Neural crest cell (in vitro differentiated cells): ENCODE results near the gene SMCO3. TPM values are rescaled to one million over a fixed set of nuclear protein-coding genes. Genes with fewer than 3 reads are reported as not detected.
"Not testable (repeated sequence)": the region's sequence is repeated elsewhere in the genome, so short reads cannot be mapped to it uniquely, and the experiment has no call there.

Experiments
- DNase-seq: peaks from one replicate; pipeline ENCODE4 v3.0.0; 2021; ENCODE audit warnings: low read depth, mixed read lengths, low spot score
- H3K27ac Mint-ChIP-seq: one replicate; pipeline ENCODE4 v1.8.0; 2021; ENCODE audit warnings: mild to moderate bottlenecking, mixed read lengths; ENCODE audit not compliant: unreplicated experiment
- H3K27me3 Mint-ChIP-seq: 2 replicates; pipeline ENCODE4 v1.8.0; 2021; ENCODE audit warnings: low read depth, mild to moderate bottlenecking, mixed read lengths
- H3K36me3 Mint-ChIP-seq: 2 replicates; pipeline ENCODE4 v1.8.0; 2021; ENCODE audit warnings: low read depth, mild to moderate bottlenecking, mixed read lengths
- H3K4me1 Mint-ChIP-seq: 2 replicates; pipeline ENCODE4 v1.8.0; 2021; ENCODE audit warnings: mixed read lengths
- H3K4me3 Mint-ChIP-seq: one replicate; pipeline ENCODE4 v1.8.0; 2021; ENCODE audit warnings: mild to moderate bottlenecking, mixed read lengths
- H3K9me3 Mint-ChIP-seq: 2 replicates; pipeline ENCODE4 v1.8.0; 2021; ENCODE audit warnings: mixed read lengths
- total RNA-seq: library from RNA; stranded (reverse); gene quantifications from 2 replicates; pipeline ENCODE4 v1.2.1, GENCODE V29; 2021
- TF ChIP-seq, protein P1 (sequence below): fragments of 200-600 bp; sonication (generic); conservative IDR thresholded peaks from 2 replicates; pipeline ENCODE4 v1.5.0; 2021; ENCODE audit warnings: antibody characterized with exemption, mild to moderate bottlenecking

SMCO3 gene
- total RNA-seq, 1 donor from 2014 or later = not detected

DNA sequence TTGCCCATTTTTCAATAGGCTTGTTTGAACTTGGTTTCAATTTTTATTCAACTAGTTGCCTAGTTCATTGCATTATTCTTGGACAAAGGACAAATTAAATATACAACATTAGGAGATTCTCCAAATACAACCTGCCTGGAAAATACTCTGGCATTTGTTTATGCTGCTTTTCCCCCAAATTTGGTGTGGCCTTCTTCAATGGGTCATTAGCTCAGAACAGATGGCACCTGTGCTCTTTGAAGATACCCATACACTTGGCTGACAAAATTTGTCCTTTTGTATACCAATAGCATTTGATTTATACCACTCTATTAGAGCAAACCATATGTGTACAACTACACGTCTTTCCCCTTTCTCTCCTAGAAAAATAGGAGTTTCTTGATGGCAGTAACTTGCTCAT lies 46.4 kb downstream of the SMCO3 start:
- peaks cover 5% of the 10 kb centered on the region for H3K27me3 Mint-ChIP-seq
- H3K36me3 Mint-ChIP-seq = peaks cover 15% of the 10 kb centered on the region
- peak overlapping the region; percentile 99 for H3K4me3 Mint-ChIP-seq
- TF ChIP-seq, protein P1, sequence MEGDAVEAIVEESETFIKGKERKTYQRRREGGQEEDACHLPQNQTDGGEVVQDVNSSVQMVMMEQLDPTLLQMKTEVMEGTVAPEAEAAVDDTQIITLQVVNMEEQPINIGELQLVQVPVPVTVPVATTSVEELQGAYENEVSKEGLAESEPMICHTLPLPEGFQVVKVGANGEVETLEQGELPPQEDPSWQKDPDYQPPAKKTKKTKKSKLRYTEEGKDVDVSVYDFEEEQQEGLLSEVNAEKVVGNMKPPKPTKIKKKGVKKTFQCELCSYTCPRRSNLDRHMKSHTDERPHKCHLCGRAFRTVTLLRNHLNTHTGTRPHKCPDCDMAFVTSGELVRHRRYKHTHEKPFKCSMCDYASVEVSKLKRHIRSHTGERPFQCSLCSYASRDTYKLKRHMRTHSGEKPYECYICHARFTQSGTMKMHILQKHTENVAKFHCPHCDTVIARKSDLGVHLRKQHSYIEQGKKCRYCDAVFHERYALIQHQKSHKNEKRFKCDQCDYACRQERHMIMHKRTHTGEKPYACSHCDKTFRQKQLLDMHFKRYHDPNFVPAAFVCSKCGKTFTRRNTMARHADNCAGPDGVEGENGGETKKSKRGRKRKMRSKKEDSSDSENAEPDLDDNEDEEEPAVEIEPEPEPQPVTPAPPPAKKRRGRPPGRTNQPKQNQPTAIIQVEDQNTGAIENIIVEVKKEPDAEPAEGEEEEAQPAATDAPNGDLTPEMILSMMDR = no peak
- no peak for DNase-seq
- H3K4me1 Mint-ChIP-seq = peaks cover 41% of the 10 kb centered on the region
- peaks cover 6% of the 10 kb centered on the region for H3K9me3 Mint-ChIP-seq
- H3K27ac Mint-ChIP-seq = no peak overlapping the region

DNA sequence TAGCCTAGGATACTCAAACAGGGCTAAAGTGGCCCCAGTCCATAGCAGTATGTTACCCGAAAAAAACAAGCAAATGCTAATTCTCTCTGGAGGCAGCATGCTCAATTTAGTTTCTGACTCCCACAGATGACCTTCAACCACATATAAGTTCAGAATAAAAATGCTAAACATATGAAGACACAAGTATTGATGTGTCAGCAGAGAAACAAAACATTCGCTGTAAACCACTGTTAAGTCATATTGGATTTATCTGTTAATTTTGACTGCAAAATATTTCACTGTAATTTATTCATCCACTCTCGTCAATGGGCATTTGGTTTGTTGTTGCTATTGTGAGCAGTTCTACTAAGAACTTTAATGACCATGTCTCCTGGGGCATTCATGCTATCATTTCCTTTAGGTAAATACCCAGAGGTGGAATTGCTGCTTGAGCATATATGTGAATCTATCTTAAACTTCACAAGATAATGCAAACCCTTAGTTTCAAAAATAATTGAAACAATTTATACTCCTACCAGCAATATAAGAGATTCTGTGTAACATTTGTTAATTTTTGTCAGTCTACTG lies 47.2 kb downstream of the SMCO3 start:
- peaks cover 35% of the 10 kb centered on the region for H3K4me1 Mint-ChIP-seq
- TF ChIP-seq, protein P1 = no peak
- DNase-seq = no peak
- H3K9me3 Mint-ChIP-seq = peaks cover 6% of the 10 kb centered on the region
- peak overlapping the region; percentile 69 for H3K4me3 Mint-ChIP-seq
- H3K36me3 Mint-ChIP-seq = peaks cover 15% of the 10 kb centered on the region
- no peak overlapping the region for H3K27ac Mint-ChIP-seq
- peaks cover 5% of the 10 kb centered on the region for H3K27me3 Mint-ChIP-seq

DNA sequence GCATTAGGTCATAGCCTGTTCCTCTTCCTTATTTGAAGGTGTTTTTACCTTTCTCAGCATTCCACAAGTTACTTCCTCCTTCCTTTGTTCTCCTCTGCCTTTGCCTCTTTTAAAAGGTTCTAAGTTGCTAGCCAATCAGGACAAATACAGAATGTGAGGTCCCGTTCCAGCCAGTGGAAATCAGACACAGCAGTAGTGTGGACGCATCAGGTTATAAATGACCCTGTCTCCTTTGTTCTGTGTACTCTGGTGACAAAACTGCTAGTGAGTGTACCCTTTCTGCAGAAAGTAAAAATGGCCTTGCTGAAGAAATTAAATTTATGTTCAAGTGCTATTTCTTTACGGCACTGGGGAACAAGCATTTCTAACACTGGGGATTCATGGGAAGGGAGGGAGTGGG lies 48.0 kb downstream of the SMCO3 start:
- Mint-ChIP-seq H3K36me3 (peaks cover 15% of the 10 kb centered on the region), H3K4me1 (peaks cover 28% of the 10 kb centered on the region)
- H3K27me3 Mint-ChIP-seq, H3K27ac Mint-ChIP-seq, H3K9me3 Mint-ChIP-seq, H3K4me3 Mint-ChIP-seq, DNase-seq: not testable (repeated sequence)

DNA sequence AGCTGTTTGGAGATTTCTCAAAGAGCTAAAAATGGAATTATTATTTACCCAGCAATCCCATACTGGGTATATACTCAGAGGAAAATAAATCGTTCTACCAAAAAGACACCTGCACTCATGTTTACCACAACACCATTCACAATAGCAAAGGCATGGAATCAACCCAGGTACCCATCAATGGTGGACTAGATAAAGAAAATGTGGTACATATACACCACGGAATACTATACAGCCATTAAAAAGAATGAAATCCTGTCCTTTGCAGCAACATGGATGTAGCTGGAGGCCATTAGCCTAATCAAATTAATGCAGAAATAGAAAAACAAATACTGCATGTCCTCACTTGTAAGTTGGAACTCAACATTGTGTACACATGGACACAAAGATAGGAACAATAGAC lies 48.6 kb downstream of the SMCO3 start:
- H3K4me1 Mint-ChIP-seq = peaks cover 23% of the 10 kb centered on the region
- H3K27me3 Mint-ChIP-seq = no peaks in the 10 kb centered on the region
- TF ChIP-seq, protein P1 = no peak
- H3K27ac Mint-ChIP-seq = no peak overlapping the region
- peaks cover 6% of the 10 kb centered on the region for H3K9me3 Mint-ChIP-seq
- no peak overlapping the region for H3K4me3 Mint-ChIP-seq
- DNase-seq = no peak
- peaks cover 18% of the 10 kb centered on the region for H3K36me3 Mint-ChIP-seq

DNA sequence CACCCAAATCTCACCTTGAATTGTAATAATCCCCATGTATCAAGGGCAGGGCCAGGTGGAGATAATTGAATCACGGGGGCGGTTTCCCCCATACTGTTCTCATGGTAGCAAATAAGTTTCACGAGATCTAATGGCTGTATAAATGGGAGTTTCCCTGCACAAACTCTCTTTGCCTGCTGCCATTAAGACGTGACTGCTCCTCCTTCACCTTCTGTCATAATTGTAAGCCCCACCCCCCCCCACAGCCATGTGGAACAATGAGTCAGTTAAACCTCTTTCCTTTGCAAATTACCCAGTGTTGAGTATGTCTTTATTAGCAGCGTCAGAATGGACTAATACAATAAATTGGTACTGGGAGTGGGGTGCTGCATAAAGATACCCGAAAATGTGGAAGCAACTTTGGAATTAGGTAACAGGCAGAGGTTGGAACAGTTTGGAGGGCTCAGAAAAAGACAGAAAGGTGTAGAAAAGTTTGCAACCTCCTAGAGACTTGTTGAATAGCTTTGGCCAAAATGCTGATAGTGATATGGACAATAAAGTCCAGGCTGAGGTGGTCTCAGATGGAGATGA lies 54.2 kb downstream of the SMCO3 start:
- not testable (repeated sequence) for H3K4me1 Mint-ChIP-seq, H3K27me3 Mint-ChIP-seq, H3K9me3 Mint-ChIP-seq, H3K27ac Mint-ChIP-seq, H3K36me3 Mint-ChIP-seq, H3K4me3 Mint-ChIP-seq, DNase-seq

DNA sequence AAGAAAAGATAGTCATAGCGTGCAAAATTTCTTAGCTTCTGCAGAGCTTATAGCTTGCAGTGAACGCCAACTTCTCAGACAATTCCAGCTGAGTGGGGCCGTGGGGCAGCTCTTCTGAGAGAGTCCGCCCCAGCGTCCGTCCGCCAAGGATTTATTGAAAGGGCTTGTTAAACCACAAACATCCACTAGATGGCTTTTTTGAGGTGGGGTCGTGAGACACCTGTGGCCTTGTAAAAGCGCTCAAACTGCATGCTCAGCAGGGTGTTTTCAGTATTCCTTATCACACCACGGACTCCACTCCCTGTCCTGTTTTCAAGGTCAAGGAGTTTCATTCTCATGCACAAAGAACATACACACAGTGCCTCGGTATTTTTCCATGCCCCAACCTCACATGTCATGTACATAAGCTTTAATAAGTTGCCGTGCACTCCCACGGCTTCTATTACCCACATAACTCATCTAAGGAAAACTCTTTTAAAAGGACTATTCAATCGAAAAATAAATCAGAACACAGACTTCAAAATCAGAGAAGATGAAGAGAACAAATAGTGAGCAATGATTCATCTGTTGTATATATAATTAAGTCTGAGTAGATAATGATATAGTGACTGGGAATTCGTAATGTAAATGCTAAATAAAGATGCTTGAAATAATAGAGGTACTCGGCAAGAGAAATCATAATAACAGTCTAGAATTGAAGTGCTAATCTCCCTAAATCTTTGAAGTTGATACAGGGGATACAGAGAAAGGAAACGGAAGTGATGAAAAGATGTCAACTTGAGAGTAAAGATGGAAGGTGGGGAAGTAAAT lies 57.4 kb downstream of the SMCO3 start:
- Mint-ChIP-seq H3K9me3 (peaks cover 3% of the 10 kb centered on the region), H3K36me3 (peaks cover 3% of the 10 kb centered on the region), H3K27me3 (no peaks in the 10 kb centered on the region), H3K4me1 (peaks cover 5% of the 10 kb centered on the region), H3K27ac (no peak overlapping the region), H3K4me3 (no peak overlapping the region)
- TF ChIP-seq, protein P1 = peak; percentile 76
- DNase-seq = peak; percentile 22

Other genes starting within 250 kb of the SMCO3 start
- gene PLBD1, start 246.3 kb downstream of the SMCO3 start, total RNA-seq = 3.5 and 5.0 TPM in 2 replicates
- gene GUCY2C, start 117.6 kb downstream of the SMCO3 start, total RNA-seq = not detected in 2 replicates
- gene WBP11, start 10.7 kb downstream of the SMCO3 start, total RNA-seq = 101 and 109 TPM in 2 replicates
- 2.5 and 2.9 TPM in 2 replicates for gene C12orf60, start 10.5 kb downstream of the SMCO3 start, total RNA-seq
- gene ART4, start 29.3 kb upstream of the SMCO3 start, total RNA-seq = not detected in 2 replicates
- gene MGP, start 71.7 kb upstream of the SMCO3 start, total RNA-seq = not detected in 2 replicates
- gene ERP27, start 124.4 kb upstream of the SMCO3 start, total RNA-seq = not detected in 2 replicates
- gene ARHGDIB, start 147.4 kb upstream of the SMCO3 start, total RNA-seq = 1.2 and 1.5 TPM in 2 replicates
- gene PDE6H, start 158.9 kb upstream of the SMCO3 start, total RNA-seq = not detected in 2 replicates